IPS-15b (cell line): Measurements from ENCODE around the gene METTL4.

ENCODE experiments used
- H3K27me3 ChIP-seq: one replicate; pipeline ENCODE4 v1.6.1; 2013; ENCODE audit warnings: low read length; ENCODE audit not compliant: control insufficient read depth, insufficient read depth
- H3K36me3 ChIP-seq: one replicate; pipeline ENCODE4 v1.6.1; 2013; ENCODE audit warnings: low read length; ENCODE audit not compliant: control insufficient read depth, insufficient read depth
- H3K4me1 ChIP-seq: one replicate; pipeline ENCODE4 v1.6.1; 2013; ENCODE audit warnings: mild to moderate bottlenecking, low read length; ENCODE audit not compliant: control insufficient read depth, insufficient read depth
- H3K4me3 ChIP-seq: one replicate; pipeline ENCODE4 v1.5.1; 2013; ENCODE audit warnings: low read depth, low read length
- H3K9ac ChIP-seq: one replicate; pipeline ENCODE4 v1.6.1; 2013; ENCODE audit warnings: low read depth, mild to moderate bottlenecking, low read length
- H3K9me3 ChIP-seq: one replicate; pipeline ENCODE4 v1.6.1; 2013; ENCODE audit warnings: mild to moderate bottlenecking, low read length; ENCODE audit not compliant: control insufficient read depth, insufficient read depth

METTL4 gene

DNA sequence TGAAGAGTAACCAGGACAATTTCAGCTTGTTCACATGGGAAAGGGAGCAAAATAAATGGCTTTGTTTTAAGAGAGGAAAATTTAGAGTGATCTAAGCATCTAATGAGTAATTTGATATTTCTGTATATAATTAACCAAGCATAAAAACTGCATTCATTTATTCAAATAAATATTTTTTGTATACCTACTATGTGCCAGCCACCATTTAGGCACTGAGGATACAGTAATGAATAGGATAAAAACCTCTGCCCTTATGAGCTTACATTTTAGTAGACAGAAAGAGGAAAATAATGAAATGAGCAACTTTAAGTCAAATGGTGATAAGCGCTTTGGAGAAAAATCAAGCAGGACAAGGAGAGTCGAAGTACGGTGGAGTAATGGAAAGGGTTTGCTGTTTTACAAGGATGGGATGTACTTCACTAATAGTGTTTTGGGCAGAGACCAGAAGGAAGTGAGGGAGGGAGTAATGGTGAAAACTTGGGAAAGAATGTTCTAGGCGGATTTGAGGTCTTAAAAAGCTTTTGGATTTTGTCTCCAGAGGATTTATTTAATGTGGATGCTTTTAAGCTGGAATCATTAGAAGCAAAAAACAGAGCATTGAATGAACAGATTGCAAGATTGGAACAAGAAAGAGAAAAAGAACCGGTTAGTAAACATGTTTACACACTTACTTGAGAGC lies 17.5 kb upstream of the METTL4 start:
- Histone ChIP-seq H3K4me1 (no peaks in the 10 kb centered on the region), H3K9me3 (no peaks in the 10 kb centered on the region), H3K4me3 (no peak overlapping the region), H3K9ac (no peak overlapping the region), H3K36me3 (peaks cover 5% of the 10 kb centered on the region), H3K27me3 (no peaks in the 10 kb centered on the region)

DNA sequence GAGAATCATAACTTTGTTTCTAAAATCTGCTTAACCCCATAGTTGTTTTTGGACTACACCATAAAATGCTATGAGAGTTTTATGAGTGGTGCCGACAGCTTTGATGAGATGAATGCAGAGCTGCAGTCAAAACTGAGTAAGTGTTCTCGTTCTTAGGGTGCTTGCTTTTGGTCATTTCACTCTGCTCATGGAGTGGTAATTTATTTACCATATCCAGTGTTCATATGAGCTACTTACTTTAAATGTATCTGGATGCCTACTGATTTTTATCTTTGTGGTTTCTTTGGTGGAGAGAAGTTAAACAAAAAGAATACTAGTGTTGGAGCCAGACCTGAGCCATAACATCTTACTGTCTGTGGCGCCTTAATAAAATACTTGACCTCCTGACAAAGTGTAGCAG lies 16.5 kb upstream of the METTL4 start:
- H3K9ac ChIP-seq, result no peak overlapping the region
- H3K4me3 ChIP-seq, result no peak overlapping the region
- H3K36me3 ChIP-seq, result peaks cover 5% of the 10 kb centered on the region
- H3K4me1 ChIP-seq, result no peaks in the 10 kb centered on the region
- H3K27me3 ChIP-seq, result no peaks in the 10 kb centered on the region
- no peaks in the 10 kb centered on the region for H3K9me3 ChIP-seq

DNA sequence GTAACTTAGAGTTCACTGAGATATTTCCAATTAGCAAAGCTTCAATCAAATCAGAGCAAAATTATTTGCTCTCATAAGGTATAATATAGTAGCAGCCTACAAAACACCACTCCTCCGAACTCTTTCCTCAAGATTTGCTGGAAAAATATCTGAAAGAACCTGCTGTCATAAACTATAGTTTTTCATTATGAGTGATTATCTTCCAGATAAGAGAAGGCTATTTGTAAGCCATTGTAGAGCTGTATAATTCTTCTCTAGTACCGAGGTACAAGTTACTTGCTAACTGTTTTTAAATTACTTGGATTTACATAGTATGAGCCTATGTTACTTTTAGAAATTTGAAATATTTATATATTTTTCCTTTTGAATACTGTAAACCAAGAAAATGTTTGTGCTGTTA lies 2.1 kb upstream of the METTL4 start:
- Histone ChIP-seq H3K27me3 (no peaks in the 10 kb centered on the region), H3K9ac (no peak overlapping the region), H3K4me1 (peaks cover 3% of the 10 kb centered on the region), H3K36me3 (peaks cover 13% of the 10 kb centered on the region), H3K4me3 (peak overlapping the region; percentile 99), H3K9me3 (no peaks in the 10 kb centered on the region)

DNA sequence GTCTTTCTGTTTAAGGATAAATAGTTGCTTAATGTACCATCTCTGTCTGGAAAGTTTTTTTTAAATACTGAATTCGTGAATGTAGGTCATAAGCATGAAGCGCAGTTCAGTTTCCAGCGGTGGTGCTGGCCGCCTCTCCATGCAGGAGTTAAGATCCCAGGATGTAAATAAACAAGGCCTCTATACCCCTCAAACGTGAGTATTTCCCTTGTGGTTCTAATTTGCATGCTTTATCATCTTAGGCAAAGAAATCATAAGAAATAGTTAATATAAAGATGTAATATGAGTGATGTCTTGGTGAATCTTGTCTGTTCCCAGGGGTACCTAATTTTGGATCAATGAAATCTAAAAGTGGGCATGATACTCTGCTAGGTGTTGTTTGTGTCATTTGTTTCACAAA lies 1.6 kb upstream of the METTL4 start:
- no peak overlapping the region for H3K9ac ChIP-seq
- peaks cover 11% of the 10 kb centered on the region for H3K36me3 ChIP-seq

DNA sequence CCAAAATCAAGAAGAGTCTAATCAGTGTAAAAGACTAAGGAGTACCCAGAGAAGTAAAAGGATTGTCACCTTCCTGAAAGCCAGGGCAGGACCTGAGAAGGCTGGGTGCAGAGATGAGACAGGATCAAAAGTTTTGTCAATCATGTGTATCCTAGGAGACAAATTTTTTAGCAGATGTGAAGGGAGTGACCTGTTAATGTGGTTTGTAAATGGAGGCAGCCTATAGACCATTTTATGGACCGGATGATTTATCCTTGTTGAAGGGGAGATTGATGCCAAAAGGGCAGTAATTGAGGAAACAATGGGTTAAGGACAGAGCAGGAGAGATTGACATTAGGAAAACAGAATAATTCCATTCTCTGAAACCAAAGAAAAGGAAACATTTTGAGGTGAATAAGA lies 865 bp upstream of the METTL4 start:
- Histone ChIP-seq H3K9ac (peak overlapping the region; percentile 99), H3K4me1 (peaks cover 3% of the 10 kb centered on the region), H3K9me3 (no peaks in the 10 kb centered on the region), H3K4me3 (peak overlapping the region; percentile 99), H3K36me3 (peaks cover 8% of the 10 kb centered on the region), H3K27me3 (no peaks in the 10 kb centered on the region)

More for the DNA sequence above, 1.6 kb upstream of the METTL4 start:
- Histone ChIP-seq H3K4me1 (peaks cover 3% of the 10 kb centered on the region), H3K9me3 (no peaks in the 10 kb centered on the region), H3K27me3 (no peaks in the 10 kb centered on the region), H3K4me3 (peak overlapping the region; percentile 99)

DNA sequence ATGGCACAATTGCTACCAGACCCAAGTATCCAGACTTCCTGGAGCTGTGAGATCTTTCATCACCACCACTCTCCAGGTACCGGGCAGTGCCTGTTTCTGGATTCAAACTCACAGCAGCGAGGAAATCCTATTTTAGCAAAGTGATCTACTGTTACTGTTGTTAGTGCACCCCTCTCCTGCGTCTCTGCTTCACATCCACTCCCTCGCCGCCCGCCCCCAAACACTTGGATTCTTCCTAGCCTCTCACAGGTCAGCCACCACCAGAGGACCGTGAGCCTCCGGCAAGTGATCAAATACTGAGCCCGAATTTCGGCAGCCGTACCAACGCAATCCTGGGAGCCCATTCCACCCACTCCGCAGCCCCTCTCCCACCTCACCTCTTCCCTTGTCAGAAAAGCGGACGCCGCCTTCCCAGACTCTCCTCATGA lies 519 bp downstream of the METTL4 start:
- peaks cover 3% of the 10 kb centered on the region for H3K4me1 ChIP-seq
- peaks cover 6% of the 10 kb centered on the region for H3K36me3 ChIP-seq
- no peaks in the 10 kb centered on the region for H3K9me3 ChIP-seq
- H3K4me3 ChIP-seq, result peak overlapping the region; percentile 99
- H3K9ac ChIP-seq, result peak overlapping the region; percentile 99
- no peaks in the 10 kb centered on the region for H3K27me3 ChIP-seq

DNA sequence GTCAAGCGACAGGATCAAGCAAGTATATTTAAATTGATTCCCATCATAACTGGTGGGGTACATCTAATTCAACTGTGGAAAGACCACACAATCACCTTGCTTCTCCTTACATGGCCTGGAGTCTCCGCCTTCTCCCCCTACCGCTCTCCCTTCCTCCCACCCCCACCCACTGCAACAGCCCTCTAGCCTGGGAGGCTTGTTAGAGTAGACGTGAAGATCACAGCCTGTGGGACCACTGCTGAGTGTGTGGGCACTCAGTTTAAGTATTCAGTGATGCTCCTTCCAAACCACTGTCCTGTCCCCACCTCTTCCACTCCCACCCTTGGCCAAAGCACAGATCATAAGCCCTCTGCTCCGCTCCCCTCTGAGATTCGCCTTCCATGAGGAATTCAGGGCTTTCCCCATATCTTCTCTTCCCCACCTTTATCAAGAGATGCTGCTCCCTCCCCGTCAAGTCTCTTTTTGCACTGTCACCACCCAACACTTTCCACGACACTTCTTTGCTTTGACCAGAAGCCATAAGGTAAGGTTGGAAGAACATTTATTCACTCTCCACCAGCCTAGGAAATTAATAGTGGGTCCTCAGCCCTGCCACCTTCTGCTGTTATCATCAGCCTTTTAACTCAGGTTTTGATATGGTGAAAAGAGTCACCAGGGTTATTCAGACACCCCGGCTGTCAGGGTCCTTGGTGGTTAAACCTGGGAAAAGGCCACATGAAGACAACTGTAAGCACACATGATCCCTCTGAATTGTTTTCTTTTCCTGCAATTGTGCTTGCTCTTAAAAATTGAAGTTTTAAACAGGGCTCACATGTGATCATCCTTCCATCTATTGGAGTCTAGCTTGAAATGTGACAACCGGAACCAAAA lies 1.7 kb downstream of the METTL4 start:
- Histone ChIP-seq H3K4me3 (peak overlapping the region; percentile 99), H3K4me1 (peaks cover 3% of the 10 kb centered on the region), H3K27me3 (no peaks in the 10 kb centered on the region), H3K9ac (peak overlapping the region; percentile 50), H3K36me3 (no peaks in the 10 kb centered on the region), H3K9me3 (no peaks in the 10 kb centered on the region)

DNA sequence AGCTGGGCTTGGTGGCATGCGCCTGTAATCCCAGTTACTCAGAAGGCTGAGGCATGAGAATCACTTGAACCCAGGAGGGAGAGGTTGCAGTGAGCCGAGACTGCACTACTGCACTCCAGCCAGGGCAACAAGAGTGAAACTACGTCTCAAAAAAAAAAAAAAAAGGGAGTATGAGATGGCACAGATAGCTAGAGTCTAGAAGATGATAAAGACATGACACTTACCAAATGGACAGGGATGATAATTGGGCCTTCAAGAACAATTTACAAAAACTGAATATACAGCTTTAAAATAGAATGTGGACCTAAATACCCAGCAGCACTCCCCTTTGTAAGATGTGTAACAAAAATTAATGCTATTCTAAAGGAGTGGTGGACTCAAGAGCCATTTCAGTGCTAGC lies 2.7 kb downstream of the METTL4 start:
- H3K9ac ChIP-seq, result no peak overlapping the region

DNA sequence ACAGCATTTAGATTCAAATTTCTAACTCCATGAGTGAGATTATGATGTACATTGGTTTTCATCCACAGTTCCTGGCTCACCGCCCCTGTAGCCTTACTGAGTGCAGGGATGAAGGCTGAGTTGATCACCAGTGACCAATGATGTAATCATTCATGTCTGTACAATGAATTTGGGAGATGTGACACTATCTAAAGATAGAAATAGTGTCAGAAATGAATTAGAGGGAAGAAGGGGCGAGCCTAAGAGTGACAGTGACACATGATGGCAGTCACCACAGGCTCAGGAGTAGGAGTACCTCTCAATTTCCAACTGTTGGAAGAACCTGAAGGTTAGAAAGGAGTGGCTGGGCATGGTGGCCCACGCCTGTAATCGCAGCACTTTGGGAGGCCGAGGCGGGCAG lies 3.2 kb downstream of the METTL4 start:
- no peaks in the 10 kb centered on the region for H3K27me3 ChIP-seq
- H3K9ac ChIP-seq, result no peak overlapping the region
- H3K36me3 ChIP-seq, result no peaks in the 10 kb centered on the region
- no peak overlapping the region for H3K4me3 ChIP-seq
- H3K4me1 ChIP-seq, result no peaks in the 10 kb centered on the region
- H3K9me3 ChIP-seq, result no peaks in the 10 kb centered on the region

More for the DNA sequence above, 2.7 kb downstream of the METTL4 start:
- no peak overlapping the region for H3K4me3 ChIP-seq
- no peaks in the 10 kb centered on the region for H3K36me3 ChIP-seq
- H3K9me3 ChIP-seq, result no peaks in the 10 kb centered on the region
- no peaks in the 10 kb centered on the region for H3K27me3 ChIP-seq
- no peaks in the 10 kb centered on the region for H3K4me1 ChIP-seq

DNA sequence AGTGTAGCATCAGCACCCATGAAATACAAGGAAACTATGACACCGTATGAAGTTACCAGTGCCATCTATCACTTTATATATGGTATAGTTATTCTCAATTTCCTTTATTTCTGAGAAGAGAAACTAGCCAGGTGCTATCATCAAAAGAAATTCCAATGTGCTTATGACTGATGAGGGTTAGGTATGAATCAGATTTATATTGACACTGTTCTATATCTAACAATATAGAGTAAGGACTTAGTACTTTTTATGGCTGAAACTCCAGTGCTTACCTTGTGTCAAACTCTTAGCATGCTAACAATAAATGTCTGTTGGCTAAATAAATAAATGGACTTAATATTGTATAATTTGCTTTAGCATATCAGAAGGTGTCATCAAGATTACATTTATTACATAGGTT lies 6.9 kb downstream of the METTL4 start:
- no peak overlapping the region for H3K9ac ChIP-seq
- H3K36me3 ChIP-seq, result no peaks in the 10 kb centered on the region
- no peak overlapping the region for H3K4me3 ChIP-seq
- no peaks in the 10 kb centered on the region for H3K9me3 ChIP-seq
- H3K4me1 ChIP-seq, result no peaks in the 10 kb centered on the region
- no peaks in the 10 kb centered on the region for H3K27me3 ChIP-seq

DNA sequence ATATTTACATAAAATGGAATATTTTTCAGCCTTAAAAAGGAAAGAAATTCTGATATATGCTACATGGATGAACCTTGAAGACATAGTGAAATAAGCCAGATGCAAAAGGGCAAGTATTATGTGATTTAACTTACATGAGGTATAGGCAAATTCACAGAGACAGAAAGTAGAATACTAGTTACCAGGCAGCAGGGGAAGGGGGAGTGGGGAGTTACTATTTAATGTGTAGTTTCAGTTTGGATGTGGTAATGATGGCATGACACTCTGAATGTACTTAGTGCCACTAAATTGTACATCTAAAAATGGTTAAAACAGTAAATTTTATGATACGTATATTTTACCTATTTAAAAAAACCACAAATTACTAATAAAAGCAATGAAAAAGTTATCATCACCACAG lies 12.1 kb downstream of the METTL4 start:
- H3K36me3 ChIP-seq, result no peaks in the 10 kb centered on the region
- H3K4me1 ChIP-seq, result peaks cover 2% of the 10 kb centered on the region
- H3K9ac ChIP-seq, result no peak overlapping the region
- no peaks in the 10 kb centered on the region for H3K27me3 ChIP-seq
- H3K4me3 ChIP-seq, result no peak overlapping the region
- H3K9me3 ChIP-seq, result no peaks in the 10 kb centered on the region

DNA sequence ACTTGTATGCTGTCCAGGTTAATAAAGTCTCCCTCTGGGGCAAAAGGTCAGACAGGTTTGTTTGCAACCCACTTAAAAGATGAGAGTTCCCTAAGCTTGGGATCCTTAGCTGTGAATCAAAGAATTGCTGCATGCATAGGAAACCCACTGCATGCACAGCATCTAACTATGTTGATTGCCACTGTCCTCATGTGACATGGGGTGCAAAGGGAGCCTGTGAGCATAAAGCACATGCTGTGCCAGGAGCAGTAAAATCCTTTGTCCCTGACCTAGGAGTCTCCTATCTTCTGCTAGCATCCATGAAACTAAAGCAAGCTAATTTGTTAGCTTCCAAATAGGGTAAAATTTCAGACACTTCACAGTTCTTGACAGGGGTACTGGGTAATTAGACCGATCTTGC lies 13.8 kb downstream of the METTL4 start:
- H3K36me3 ChIP-seq, result no peaks in the 10 kb centered on the region
- no peak overlapping the region for H3K4me3 ChIP-seq
- no peaks in the 10 kb centered on the region for H3K9me3 ChIP-seq
- H3K9ac ChIP-seq, result no peak overlapping the region
- H3K27me3 ChIP-seq, result no peaks in the 10 kb centered on the region
- H3K4me1 ChIP-seq, result peaks cover 2% of the 10 kb centered on the region
